ENCODE measurements around the gene EGFL6.
"Not testable (repeated sequence)": the region's sequence is repeated elsewhere in the genome, so short reads cannot be mapped to it uniquely, and the experiment has no call there.

EGFL6 gene

GRCh38 chrX:13598877-13599276 is 29.5 kb downstream of the EGFL6 start:
- no peak for DNase-seq

- no peak for DNase-seq
These were observed 30.1 kb downstream of the EGFL6 start for GRCh38 chrX:13599491-13599890.

- DNase-seq = no peak
These were observed 36.2 kb downstream of the EGFL6 start for GRCh38 chrX:13605611-13606010.

- DNase-seq = no peak
These were observed 38.1 kb downstream of the EGFL6 start for GRCh38 chrX:13607331-13607995.

- no peak for DNase-seq
These were observed 38.6 kb downstream of the EGFL6 start for GRCh38 chrX:13607996-13608365.

- no peak for DNase-seq
These were observed 44.8 kb downstream of the EGFL6 start for GRCh38 chrX:13614154-13614553.

GRCh38 chrX:13620207-13620606 is 50.8 kb downstream of the EGFL6 start:
- DNase-seq = no peak

- DNase-seq = no peak
These were observed 53.1 kb downstream of the EGFL6 start for GRCh38 chrX:13622401-13622964.

GRCh38 chrX:13627306-13627705 is 57.9 kb downstream of the EGFL6 start:
- DNase-seq = no peak

GRCh38 chrX:13637224-13637623 is 67.8 kb downstream of the EGFL6 start:
- not testable (repeated sequence) for DNase-seq

- DNase-seq = no peak
These were observed 68.6 kb downstream of the EGFL6 start for GRCh38 chrX:13638021-13638420.

GRCh38 chrX:13638826-13639225 is 69.4 kb downstream of the EGFL6 start:
- no peak for DNase-seq

- not testable (repeated sequence) for DNase-seq
These were observed 72.3 kb downstream of the EGFL6 start for GRCh38 chrX:13641684-13642083.

- no peak for DNase-seq
These were observed 76.2 kb downstream of the EGFL6 start for GRCh38 chrX:13645464-13646153.

- peak in 3 of 6 experiments; percentile 0 to 22 (median 5) for DNase-seq
These were observed 76.8 kb downstream of the EGFL6 start for GRCh38 chrX:13646154-13646549.

GRCh38 chrX:13647709-13648212 is 78.4 kb downstream of the EGFL6 start:
- peak in 2 of 6 experiments; percentile 8 to 22 for DNase-seq

GRCh38 chrX:13648336-13648735 is 78.9 kb downstream of the EGFL6 start:
- DNase-seq = not testable (repeated sequence)

GRCh38 chrX:13649838-13650237 is 80.4 kb downstream of the EGFL6 start:
- DNase-seq = no peak

GRCh38 chrX:13650318-13650717 is 80.9 kb downstream of the EGFL6 start:
- DNase-seq = no peak

GRCh38 chrX:13651150-13651549 is 81.7 kb downstream of the EGFL6 start:
- DNase-seq = no peak

- no peak for DNase-seq
These were observed 82.9 kb downstream of the EGFL6 start for GRCh38 chrX:13652287-13652793.

GRCh38 chrX:13652850-13653693 is 83.7 kb downstream of the EGFL6 start, which contains the start of gene TCEANC:
TSS of gene TCEANC (plus strand) at chrX:13653141. CDS start at chrX:13662509, 9,368 bp downstream.
- peak; percentile 89 to 96 (median 92) for DNase-seq

- no peak for DNase-seq
These were observed 84.7 kb downstream of the EGFL6 start for GRCh38 chrX:13654116-13654515.
